Stimulated activated CD8-positive, alpha-beta memory T cell treated with anti-CD3 and anti-CD28 coated beads, Interleukin-2, amount 100 ng/mL, for 1 hour (primary cell): ENCODE results near the gene GPR37L1.
"Not testable (repeated sequence)": the region's sequence is repeated elsewhere in the genome, so short reads cannot be mapped to it uniquely, and the experiment has no call there.

ENCODE experiments used
- DNase-seq, 2 donors: peaks; one replicate each; pipeline ENCODE4 v3.0.0-alpha.2; 2020; ENCODE audit warnings: low read depth in 2 of 2

GPR37L1 gene

DNA sequence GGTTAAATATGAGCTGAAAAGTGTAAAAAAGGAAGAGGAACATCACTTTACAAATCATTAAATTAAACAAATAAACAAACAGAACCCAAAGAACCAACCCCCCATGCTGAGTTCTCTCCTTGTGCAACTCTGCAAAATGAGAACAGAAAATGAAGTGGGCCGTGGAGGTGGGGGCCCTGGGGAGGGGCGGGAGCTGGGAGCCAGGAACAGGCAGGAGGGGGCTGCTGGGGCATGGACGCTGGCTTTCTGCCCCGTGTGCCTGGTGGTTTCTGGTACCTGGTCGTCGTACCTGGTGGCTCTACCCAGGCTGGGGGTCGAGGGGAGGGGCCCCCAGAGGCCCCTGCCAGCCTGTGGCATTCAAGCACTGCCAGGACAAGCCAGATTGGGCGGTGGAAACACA is 10.8 kb downstream of the GPR37L1 start:
- DNase-seq = no peak

DNA sequence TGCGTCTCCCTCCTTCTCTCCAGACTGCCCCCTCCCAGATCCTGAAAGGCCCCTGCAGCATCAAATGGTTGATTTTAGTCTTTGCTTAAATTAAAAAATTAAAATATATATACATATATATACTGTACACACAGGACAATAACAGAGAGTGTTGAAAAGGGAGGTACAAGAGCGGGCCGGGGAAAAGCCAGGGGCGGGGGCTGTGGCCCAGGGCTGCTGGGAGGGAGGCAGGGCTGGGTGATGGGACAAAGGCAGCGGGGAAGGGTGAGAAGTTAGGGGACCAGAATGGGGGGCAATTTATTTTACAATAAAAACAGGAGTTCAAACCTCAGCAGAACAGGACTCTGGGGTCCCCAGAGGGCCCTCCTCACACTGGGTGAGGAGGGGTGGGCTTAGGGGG is 11.3 kb downstream of the GPR37L1 start:
- DNase-seq = no peak

DNA sequence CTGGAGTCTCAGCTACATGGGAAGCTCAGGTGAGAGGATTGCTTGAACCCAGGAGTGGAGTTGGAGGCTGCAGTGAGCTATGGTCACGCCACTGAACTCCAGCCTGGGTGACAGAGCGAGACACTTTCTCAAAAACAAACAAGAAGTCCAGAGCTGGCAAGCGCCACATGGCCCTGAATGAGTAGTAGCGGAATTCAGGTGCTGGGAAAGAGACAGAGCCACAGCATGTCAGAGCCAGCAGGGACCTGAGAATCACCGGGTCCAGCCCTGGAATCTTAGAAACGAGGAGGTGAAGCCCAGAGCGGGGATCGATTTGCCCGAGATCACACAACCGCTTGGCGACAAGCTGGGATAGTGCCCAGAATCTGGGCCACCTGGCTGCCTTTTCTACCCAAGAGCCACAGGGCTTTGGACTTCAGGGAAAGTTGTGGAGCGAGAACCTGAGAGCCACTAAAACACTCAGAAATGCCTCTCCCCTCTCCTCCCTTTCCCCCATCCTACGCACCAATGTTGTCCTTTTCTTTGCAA is 12.0 kb downstream of the GPR37L1 start:
- no peak for DNase-seq

DNA sequence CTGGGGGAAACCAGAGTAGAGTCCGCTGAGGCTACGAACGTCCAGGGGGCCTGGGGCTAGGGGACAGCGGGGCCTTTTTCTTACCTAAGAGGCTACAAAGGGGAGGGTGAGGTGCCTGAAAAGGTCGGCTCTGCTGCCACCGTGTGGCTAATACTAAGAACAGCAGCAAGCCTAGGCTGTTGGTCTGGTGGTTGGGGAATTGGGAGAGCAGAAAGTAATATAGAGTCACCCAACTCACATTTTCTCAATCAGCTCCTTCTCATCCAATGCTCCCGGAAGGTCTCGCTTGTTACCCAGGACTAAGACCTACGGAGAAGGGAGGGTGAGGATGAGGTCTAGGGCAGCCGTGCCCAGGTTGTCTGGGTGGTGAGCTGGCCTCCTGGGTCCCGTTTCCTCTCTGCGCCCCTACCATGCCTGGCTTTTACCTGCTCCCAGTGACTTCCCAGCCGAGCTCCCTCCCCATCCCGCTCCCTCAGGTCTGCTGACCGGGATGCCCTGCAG is 12.6 kb downstream of the GPR37L1 start:
- DNase-seq = peak in 1 of 2 donors; percentile 30

DNA sequence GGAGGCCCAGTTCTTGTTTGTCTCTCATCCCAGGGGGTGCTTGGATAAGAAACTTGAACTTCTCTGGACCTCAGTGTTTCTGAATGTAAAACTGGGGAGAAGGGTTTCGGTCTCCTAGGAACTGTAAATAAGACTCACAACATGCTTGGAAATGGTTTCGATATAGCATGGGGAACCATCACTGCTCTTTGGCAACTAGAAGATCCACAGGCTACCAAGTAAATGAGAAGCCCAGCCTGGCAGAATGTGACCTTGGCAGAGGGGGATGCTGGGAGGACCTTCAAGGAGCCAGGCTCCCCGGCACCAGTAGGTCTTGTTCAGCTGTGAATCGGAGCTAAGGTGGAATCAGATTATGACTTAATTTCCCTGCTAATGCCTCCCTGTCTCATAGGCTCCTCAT is 18.1 kb downstream of the GPR37L1 start:
- no peak for DNase-seq

DNA sequence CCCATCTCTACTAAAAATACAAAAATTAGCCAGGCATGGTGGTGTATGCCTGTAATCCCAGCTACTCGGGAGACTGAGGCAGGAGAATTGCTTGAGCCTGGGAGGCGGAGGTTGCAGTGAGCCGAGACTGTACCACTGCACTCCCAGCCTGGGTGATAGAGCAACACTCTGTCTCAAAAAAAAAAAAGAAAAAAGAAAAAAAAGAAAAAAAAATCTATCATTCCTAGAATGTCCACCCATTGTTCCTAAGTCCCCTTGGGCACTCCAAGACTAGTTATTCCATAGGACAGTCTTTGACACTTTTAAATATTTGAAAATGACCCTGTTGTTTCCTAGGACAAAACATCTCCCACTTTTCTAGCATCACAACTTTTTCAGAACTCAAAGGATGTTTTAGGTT is 18.8 kb downstream of the GPR37L1 start:
- not testable (repeated sequence) for DNase-seq

DNA sequence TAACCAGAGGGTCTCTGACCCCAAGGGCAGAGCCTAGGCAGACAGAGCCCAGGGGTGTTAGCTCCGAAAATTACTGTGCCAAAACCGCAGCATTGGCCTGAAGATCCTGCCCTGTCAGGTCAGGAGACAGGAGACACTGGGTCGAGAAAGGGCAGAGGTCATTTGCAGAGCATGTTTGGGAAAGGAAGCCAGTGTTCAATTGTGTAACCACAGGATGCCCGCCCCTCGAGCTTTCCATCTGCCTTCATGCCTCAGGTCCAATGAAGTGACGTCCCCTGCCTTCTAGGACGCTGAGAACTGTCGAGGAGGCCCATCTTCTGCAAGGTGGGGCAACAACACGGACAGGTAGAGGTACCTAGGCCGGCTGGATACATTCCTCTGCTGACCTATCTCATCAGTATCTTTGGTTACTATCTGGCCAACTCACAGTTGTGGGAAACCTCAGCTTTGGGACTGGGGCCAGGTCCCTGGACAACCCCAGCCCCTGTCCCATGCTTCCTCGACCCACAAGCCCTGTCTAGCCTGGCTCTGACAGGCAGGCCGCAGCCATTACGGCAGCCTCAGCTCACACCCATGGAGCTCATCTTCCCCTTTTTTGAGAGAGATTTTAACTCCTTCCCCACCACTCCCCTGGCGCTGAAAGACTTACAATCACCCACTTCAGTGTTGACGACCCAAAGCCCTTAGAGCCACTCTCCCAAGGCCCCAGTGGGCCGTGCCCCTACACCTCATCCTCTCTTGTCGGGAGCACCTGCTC is 20.5 kb downstream of the GPR37L1 start:
- no peak for DNase-seq

DNA sequence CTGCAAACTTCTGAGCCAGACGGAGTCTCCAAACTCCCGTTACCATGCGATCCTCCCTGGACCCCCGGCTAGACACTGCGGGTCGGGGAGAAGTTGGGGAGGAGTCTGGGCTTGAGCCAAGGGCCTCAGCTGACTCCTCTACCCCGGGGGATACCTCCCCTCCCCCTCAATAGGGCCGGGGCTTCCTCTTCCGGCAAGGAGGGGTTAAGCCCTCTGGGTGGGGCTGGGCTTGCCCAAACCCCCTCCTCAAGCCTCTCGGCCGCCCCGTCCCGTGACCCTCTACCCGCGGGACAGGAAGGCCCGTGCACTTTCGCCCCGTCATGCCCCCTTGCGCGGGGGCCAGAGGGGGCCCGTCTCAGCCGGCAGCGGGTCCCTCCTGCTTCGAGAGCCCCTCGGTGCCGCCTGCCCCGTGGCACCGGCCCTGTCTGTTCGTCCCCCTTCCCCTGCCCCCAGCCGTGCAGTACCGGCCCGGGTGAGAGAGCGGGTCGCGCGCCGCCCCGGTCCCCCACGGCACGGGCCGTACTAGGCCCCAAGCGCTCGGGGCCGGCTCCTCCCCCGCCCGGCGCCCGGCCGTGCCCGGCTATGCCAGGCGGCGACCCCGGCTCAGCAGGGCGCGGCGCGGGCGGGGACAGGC is 21.2 kb downstream of the GPR37L1 start:
- DNase-seq = no peak

DNA sequence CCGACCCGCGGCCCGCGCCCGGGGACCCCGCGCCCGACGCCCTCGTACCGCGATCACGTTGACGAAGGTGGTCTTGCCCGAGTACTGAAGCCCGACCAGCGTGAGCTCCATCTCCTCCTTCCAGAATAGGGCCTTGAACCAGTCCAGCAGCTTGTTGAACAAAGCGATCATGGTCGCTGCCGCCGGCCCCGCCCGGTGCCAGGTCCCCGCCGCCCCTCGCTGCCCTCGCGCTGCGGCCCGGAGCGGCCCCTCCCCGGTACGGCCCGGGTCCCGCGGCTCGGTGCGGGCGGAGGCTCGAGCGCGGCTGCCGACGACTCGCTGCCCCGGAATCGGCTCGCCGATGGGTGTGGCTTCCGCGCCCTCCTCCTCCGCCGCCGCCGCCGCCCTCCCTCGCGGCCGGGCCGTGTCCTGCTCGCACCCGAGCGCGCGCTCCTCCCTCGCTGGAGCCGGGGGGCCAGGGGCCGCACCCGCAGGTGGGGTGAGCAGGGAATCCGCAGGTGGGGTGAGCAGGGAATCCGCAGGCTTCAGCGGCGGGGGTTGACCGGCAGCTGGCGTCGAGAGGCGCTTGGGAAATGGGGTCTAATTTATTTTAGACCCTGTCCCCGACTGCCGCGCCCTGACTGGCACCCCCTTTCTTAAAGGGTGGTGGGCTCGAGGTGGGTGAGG is 21.8 kb downstream of the GPR37L1 start, which contains the start of gene ARL8A:
Gene ARL8A (minus strand): TSS at position 336 of the 666 bp plus-strand sequence. CDS start 165 bp downstream, at position 171.
- DNase-seq = peak in 1 of 2 donors; percentile 42

DNA sequence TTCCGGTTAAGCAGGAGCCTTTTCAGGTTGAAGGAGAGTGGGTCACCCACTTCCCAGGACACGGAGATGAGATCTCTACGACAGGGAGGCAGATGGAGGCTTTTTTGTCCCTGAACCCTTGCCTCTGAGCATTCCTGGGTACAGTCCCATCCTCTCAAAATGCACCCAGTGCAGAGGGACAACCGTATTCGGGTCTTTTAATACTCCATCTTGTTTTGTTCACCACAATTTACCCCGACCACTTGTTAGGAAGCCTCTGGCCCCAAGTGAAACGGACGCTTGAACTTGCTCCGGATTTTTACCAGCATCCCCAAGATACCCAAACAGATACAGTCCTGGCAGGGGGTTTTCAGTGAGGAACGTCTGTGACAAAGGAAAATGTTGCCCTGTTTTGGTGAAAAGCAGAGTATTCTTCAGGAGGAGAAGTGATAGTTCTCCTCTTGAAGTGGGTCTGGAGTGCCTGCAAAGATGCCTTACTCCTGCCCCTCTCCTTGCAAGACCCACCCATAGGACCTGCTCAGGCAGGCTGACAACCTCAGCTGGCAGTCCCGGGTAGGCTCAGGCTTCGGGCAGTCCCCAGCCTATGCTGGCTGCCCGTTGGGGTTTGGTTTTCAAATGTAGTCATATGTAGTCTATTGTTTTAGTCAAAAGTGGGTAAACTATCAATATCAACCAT is 22.5 kb downstream of the GPR37L1 start:
- DNase-seq = no peak

DNA sequence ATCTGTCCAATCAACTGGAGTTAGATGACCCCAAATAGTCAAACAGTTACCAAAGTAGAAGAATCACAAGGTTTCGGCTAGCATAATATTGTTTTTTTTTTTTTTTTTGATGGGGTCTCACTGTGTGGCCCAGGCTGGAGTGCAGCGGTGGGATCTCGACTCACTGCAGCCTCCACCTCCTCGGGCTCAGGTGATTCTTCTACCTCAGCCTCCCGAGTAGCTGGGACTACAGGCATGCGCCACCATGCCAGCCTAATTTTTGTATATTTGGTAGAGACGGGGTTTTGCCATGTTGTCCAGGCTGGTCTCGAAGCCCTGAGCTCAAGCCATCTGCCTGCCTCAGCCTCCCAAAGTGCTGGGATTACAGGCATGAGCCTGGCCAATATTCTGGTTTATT is 23.0 kb downstream of the GPR37L1 start:
- not testable (repeated sequence) for DNase-seq

DNA sequence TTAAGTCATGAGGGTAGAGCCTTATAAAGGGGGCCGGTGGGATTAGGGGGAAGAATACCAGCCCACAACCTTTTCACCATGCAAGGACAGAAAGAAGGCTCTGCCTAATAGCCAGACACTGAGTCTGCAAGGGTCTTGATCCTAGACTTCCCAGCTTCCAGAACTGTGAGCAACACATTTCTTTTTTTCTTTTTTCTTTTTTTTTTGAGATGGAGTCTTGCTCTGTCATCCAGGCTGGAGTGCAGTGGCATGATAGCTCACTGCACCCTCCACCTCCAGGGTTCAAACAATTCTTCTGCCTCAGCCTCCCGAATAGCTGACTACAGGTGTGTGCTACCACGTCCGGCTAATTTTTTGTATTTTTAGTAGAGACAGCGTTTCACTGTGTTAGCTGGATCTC is 23.6 kb downstream of the GPR37L1 start:
- DNase-seq = no peak

DNA sequence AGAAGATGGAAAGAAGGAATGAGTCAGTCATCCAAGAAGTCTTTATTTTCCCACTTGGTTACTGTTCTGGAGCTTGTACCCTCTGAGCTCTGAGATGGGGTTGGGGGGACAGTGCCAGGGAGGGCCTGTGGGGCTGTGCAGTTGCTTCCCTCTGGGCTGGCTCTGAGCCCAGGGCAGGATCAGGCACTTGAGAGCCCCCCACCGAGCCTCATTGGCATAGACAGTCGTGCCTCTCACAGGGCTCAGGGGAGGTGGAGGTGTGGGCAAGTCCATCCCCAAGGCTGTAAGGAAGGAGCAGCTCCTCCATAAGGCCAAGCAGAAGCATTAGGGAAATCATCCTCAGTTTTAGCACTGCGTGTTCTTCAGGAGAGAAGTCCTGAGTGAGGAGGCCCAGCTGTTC is 24.3 kb downstream of the GPR37L1 start:
- no peak for DNase-seq

DNA sequence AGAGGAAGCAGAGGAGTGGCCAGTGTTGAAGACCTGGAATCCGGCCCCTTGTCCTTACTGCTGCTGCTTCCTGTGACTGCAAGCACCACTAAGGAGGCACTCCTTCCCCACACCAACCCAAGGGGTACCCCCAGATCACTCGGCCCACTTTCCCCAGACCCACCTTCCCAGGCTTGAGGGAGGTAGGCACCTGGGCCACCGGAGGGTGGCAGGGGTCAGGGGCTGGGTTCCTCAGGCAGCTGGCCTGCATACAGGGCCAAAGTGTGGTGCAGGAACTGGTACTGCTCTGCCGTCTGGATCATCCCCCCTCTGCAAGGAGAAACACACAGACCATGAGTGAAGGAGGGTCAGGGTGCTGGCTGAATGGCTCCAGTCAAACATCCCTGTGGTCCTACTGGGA is 25.7 kb downstream of the GPR37L1 start:
- DNase-seq = no peak

DNA sequence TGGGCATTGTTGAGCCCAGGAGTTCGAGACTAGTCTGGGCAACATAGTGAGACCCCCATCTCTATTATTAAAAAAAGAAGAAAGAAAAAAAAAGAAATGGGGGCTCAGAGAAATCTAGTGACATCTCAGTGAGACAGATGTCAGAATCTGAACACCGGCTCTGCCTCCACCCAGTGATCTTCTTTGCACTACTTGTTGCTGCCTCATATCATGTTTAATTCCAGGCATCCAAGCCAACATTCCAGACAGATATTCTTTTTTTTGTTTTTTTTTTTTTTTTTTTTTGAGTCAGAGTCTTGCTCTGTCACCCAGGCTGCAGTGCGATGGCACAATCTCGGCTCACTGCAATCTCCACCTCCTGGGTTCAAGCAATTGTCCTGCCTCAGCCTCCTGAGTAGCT is 26.8 kb downstream of the GPR37L1 start:
- no peak for DNase-seq

DNA sequence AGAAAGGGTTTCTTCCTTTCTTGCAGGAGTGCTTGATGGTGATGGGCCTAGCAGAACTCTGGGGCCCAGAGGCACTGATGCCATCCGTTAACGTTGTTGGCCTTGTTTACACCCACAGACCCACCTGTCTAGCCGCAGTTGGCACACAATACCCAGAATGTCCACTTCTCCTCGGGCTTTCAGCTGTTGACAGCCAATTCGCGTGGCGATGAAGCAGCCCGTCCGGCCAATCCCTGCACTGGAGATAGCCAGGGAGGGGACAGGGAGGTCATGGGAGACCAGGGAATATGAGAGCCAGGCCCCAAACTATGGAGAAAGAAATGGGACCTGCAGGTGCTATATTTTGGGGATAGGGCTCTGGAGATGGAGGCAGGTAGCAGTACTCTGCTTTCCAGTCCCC is 27.5 kb downstream of the GPR37L1 start:
- DNase-seq = no peak

DNA sequence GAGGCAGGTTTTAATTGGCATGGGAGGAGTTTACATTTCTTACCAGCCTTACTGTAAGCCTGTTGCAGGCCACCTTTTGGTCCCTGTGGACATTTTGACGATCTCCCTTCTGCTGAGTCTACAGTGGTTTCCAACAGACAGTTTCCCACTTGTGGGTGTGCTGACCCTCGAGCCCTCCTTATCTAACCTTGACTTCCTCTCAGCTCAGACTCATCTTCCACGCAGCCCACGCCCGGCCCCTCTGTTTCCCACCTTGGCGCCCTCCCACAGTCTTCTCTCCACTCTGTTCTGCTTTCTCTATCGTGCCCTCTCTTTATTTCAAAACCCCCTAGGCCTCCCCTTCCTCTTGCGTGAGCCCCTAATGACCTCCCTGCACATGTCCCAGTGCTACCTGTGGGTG is 27.9 kb downstream of the GPR37L1 start:
- DNase-seq = no peak

DNA sequence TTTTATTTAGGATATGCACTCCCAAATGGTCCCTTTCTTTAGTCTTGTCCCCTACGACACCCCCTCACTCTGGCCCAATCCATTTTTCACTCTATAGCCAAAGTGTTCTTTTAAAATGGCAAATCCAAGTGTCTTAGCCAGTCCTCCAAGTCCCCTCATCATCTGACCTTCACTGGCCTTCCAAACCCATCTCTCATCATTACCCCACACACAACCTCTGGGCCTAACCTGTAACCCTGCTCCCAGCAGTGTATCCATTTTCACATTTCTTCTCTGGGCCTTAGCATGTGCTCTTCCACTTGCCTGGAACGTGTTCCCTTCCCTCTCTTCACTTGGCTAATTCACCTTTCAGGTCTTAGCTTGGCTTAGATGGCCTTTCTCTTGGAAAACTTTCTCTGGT is 28.3 kb downstream of the GPR37L1 start:
- no peak for DNase-seq

DNA sequence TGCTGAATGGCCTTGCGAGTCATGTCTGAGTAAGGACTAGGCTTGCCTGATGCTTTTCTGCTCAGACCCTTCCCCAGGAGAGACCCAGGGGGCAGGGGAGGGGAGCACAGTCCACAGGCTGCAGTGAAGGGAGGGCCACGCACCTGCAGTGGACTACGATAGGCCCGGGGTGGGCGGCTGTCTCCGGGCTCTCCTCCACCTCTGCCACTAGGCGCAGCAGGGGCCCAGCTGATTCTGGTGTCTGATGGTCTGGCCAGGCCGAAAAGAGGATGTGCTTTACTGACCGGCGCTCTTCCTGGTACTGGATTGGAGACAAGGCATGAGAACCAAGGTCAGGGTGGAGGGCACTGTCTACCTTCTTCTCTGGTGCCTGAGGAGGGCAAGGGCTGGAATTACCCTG is 29.7 kb downstream of the GPR37L1 start:
- no peak for DNase-seq

DNA sequence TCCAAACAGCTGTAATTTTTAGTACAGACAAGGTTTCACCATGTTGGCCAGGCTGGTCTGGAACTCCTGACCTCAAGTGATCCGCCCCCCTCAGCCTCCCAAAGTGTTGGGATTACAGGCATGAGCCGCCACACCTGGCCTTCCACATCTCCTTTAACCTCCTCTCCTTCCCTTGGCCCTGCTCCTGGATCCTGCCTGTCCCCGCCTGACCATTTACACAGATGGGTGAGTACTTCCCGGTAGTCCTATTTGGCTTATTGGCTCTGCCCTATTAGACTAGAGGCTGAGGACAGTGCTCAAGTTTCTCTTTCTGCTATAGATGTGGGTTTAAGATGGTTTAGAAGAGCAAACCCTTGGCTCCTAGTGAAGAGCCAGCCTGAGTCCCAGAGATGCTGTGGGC is 30.6 kb downstream of the GPR37L1 start:
- no peak for DNase-seq

DNA sequence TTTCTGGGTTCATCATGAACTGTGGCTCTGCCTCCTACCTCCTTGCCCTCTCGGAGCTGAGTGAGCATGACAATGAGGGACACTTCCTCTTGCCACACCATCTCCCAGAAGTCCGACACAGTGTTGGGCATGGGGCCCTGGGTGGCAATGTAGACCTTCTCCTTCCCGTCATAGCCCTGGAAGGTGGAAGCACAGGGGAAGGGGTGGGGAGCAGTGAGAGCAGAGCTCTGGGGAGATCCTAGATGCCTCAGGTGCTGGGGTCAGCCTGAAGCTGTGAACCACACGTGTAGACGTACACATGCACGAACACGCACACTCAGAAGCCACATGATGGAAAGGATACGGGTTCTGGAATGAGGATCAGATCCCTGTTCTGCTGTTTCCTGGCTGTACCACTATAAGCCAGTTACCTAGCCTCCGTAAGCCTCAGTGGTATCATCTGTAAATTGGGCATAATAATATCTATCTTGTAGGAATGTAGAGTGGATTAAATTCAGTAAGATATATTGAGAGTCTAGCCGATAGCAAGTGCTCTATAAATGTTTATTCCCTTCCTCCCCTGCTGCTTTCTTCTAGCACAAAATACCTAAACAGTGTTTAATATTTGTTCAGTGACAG is 31.5 kb downstream of the GPR37L1 start:
- no peak for DNase-seq
